Liver (tissue), 3 donors: Measurements from ENCODE around the gene GAB2.
"Not testable (repeated sequence)": the region's sequence is repeated elsewhere in the genome, so short reads cannot be mapped to it uniquely, and the experiment has no call there.

Experiments
- CTCF ChIP-seq: fragments of 150-350 bp; IDR thresholded peaks from 2 replicates; pipeline ENCODE4 v1.5.1; 2017; ENCODE audit warnings: improper control_type of control experiment, low read depth, low read length; ENCODE audit not compliant: missing input control
- NR2F2 ChIP-seq: IDR thresholded peaks from 2 replicates; pipeline ENCODE4 v1.6.1; 2016; ENCODE audit warnings: antibody characterized with exemption
- RAD21 ChIP-seq, 2 donors: IDR thresholded peaks; 2 replicates each; pipeline ENCODE4 v1.6.1; 2016; ENCODE audit warnings: antibody characterized with exemption in 2 of 2, mild to moderate bottlenecking in 2 of 2
- REST ChIP-seq: IDR thresholded peaks from 2 replicates; pipeline ENCODE4 v1.6.1; 2016; ENCODE audit warnings: antibody characterized with exemption, mild to moderate bottlenecking
- TAF1 ChIP-seq: conservative IDR thresholded peaks from 2 replicates; pipeline ENCODE4 v1.6.1; 2016; ENCODE audit warnings: antibody characterized with exemption, mild to moderate bottlenecking
- YY1 ChIP-seq: IDR thresholded peaks from 2 replicates; pipeline ENCODE4 v1.6.1; 2016; ENCODE audit warnings: antibody characterized with exemption, mild to moderate bottlenecking
- donor health status: healthy.
- donor health status: healthy.

- not testable (repeated sequence) for TF ChIP-seq TAF1; YY1; CTCF; RAD21 (IDR thresholded peaks at IDR 0.05); REST; NR2F2
These were observed 60.2 kb downstream of the GAB2 start for GRCh38 chr11:78357425-78357824.
